ENCODE data around the gene ZRANB1. TPM values are rescaled to one million over a fixed set of nuclear protein-coding genes. Genes with fewer than 3 reads are reported as not detected.

The ZRANB1 gene
- total RNA-seq, 2 experiments from 2014 or later = 9.5 to 10.1 TPM

- no peak overlapping the region for H3K27ac Mint-ChIP-seq
- POLR2A ChIA-PET = no interaction called here
- no peaks in the 10 kb centered on the region for H3K4me1 Mint-ChIP-seq (ENCODE audit: low read depth)
- ATAC-seq (no peak), DNase-seq (no peak)
- no peaks in the 10 kb centered on the region for H3K27me3 Mint-ChIP-seq
- no peak overlapping the region for H3K4me3 Mint-ChIP-seq
- TF ChIP-seq CTCF (IDR thresholded peaks at IDR 0.05) = no peak
- intact Hi-C loops (cut with micrococcal nuclease) = no loop called here
- H3K36me3 Mint-ChIP-seq (ENCODE audit: low read depth) = no peaks in the 10 kb centered on the region
- H3K9me3 Mint-ChIP-seq = no peaks in the 10 kb centered on the region
- CTCF ChIA-PET = no interaction called here
These were observed 54.4 kb downstream of the ZRANB1 start for GRCh38 chr10:124996127-124996853.

GRCh38 chr10:124996854-124997215 lies 54.9 kb downstream of the ZRANB1 start:
- ATAC-seq = no peak

GRCh38 chr10:124997306-124997705 lies 55.4 kb downstream of the ZRANB1 start:
- H3K36me3 Mint-ChIP-seq (ENCODE audit: low read depth) = no peaks in the 10 kb centered on the region
- ChIA-PET POLR2A (no interaction called here), CTCF (no interaction called here)
- no peak for DNase-seq
- intact Hi-C loops (cut with micrococcal nuclease) = no loop called here
- no peak overlapping the region for H3K4me3 Mint-ChIP-seq
- no peaks in the 10 kb centered on the region for H3K4me1 Mint-ChIP-seq (ENCODE audit: low read depth)
- H3K9me3 Mint-ChIP-seq = no peaks in the 10 kb centered on the region
- TF ChIP-seq CTCF (IDR thresholded peaks at IDR 0.05) = no peak
- no peaks in the 10 kb centered on the region for H3K27me3 Mint-ChIP-seq
- H3K27ac Mint-ChIP-seq = no peak overlapping the region
- no peak for ATAC-seq

More at GRCh38 chr10:124996854-124997215, 54.9 kb downstream of the ZRANB1 start:
- ChIA-PET POLR2A (no interaction called here), CTCF (no interaction called here)
- intact Hi-C loops (cut with micrococcal nuclease) = no loop called here
- no peaks in the 10 kb centered on the region for H3K4me1 Mint-ChIP-seq (ENCODE audit: low read depth)
- TF ChIP-seq CTCF (IDR thresholded peaks at IDR 0.05) = no peak
- no peaks in the 10 kb centered on the region for H3K9me3 Mint-ChIP-seq
- H3K27ac Mint-ChIP-seq = no peak overlapping the region
- H3K36me3 Mint-ChIP-seq (ENCODE audit: low read depth) = no peaks in the 10 kb centered on the region
- no peaks in the 10 kb centered on the region for H3K27me3 Mint-ChIP-seq
- no peak overlapping the region for H3K4me3 Mint-ChIP-seq
- DNase-seq = no peak

GRCh38 chr10:124997771-124998623 lies 56.1 kb downstream of the ZRANB1 start:
- DNase-seq (no peak), ATAC-seq (no peak)
- H3K9me3 Mint-ChIP-seq = no peaks in the 10 kb centered on the region
- H3K36me3 Mint-ChIP-seq (ENCODE audit: low read depth) = no peaks in the 10 kb centered on the region
- no peaks in the 10 kb centered on the region for H3K27me3 Mint-ChIP-seq
- ChIA-PET POLR2A (no interaction called here), CTCF (no interaction called here)
- H3K27ac Mint-ChIP-seq = no peak overlapping the region
- no peaks in the 10 kb centered on the region for H3K4me1 Mint-ChIP-seq (ENCODE audit: low read depth)
- intact Hi-C loops (cut with micrococcal nuclease) = no loop called here
- no peak for TF ChIP-seq CTCF (IDR thresholded peaks at IDR 0.05)
- H3K4me3 Mint-ChIP-seq = no peak overlapping the region

- Mint-ChIP-seq H3K36me3 (ENCODE audit: low read depth) (no peaks in the 10 kb centered on the region), H3K4me1 (ENCODE audit: low read depth) (no peaks in the 10 kb centered on the region), H3K27me3 (no peaks in the 10 kb centered on the region), H3K4me3 (no peak overlapping the region), H3K27ac (no peak overlapping the region), H3K9me3 (no peaks in the 10 kb centered on the region)
- TF ChIP-seq CTCF (IDR thresholded peaks at IDR 0.05) = no peak
- ATAC-seq = no peak
- intact Hi-C loops (cut with micrococcal nuclease) = no loop called here
- CTCF ChIA-PET = no interaction called here
- DNase-seq = no peak
- POLR2A ChIA-PET = no interaction called here
These were observed 56.8 kb downstream of the ZRANB1 start for GRCh38 chr10:124998624-124999291.
